Karpas-422 (cell line): Measurements from ENCODE around the gene PMM2. TPM values are rescaled to one million over a fixed set of nuclear protein-coding genes. Genes with fewer than 3 reads are reported as not detected.

Experiments
- DNase-seq: peaks from one replicate; pipeline ENCODE4 v3.0.0-alpha.2; 2015
- H2AFZ ChIP-seq: fragments of 200-600 bp; sonication (generic); 2 replicates; pipeline ENCODE4 v1.6.1; 2014; ENCODE audit warnings: antibody characterized with exemption, low read length, mixed read lengths
- H3K27ac ChIP-seq: fragments of 200-600 bp; sonication (generic); 2 replicates; pipeline ENCODE4 v1.5.1; 2014; ENCODE audit warnings: mild to moderate bottlenecking, low read length, moderate library complexity
- H3K27me3 ChIP-seq: fragments of 200-600 bp; sonication (generic); 2 replicates; pipeline ENCODE4 v1.6.1; 2014; ENCODE audit warnings: low read length, mixed read lengths
- H3K36me3 ChIP-seq: fragments of 200-600 bp; sonication (generic); 2 replicates; pipeline ENCODE4 v1.6.1; 2014; ENCODE audit warnings: low read length, mixed read lengths; ENCODE audit not compliant: insufficient read depth
- H3K4me1 ChIP-seq: fragments of 200-600 bp; sonication (generic); 2 replicates; pipeline ENCODE4 v1.6.1; 2014; ENCODE audit warnings: mild to moderate bottlenecking, low read length, mixed read lengths
- H3K4me2 ChIP-seq: fragments of 200-600 bp; sonication (generic); 2 replicates; pipeline ENCODE4 v1.6.1; 2014; ENCODE audit warnings: low read length, low read depth, mild to moderate bottlenecking; ENCODE audit not compliant: poor library complexity, severe bottlenecking
- H3K4me3 ChIP-seq: fragments of 200-600 bp; sonication (generic); 2 replicates; pipeline ENCODE4 v1.5.1; 2014; ENCODE audit warnings: mild to moderate bottlenecking, antibody characterized with exemption, low read length, mixed read lengths
- H3K79me2 ChIP-seq: fragments of 200-600 bp; sonication (generic); 2 replicates; pipeline ENCODE4 v1.6.1; 2014; ENCODE audit warnings: mild to moderate bottlenecking, low read length, mixed read lengths
- H3K9ac ChIP-seq: fragments of 200-600 bp; sonication (generic); 2 replicates; pipeline ENCODE4 v1.6.0; 2014; ENCODE audit warnings: low read length
- H3K9me2 ChIP-seq: fragments of 200-600 bp; sonication (generic), shearing (Covaris generic); replicated peaks from 2 replicates; pipeline ENCODE4 v1.6.0; 2014; ENCODE audit warnings: mild to moderate bottlenecking, low read length, moderate library complexity; ENCODE audit not compliant: insufficient read depth
- H3K9me3 ChIP-seq: fragments of 300-700, 200-600 bp; sonication (generic); 2 replicates; pipeline ENCODE4 v1.6.1; 2014; ENCODE audit warnings: low read length, mixed read lengths
- H4K20me1 ChIP-seq: fragments of 200-600 bp; sonication (generic); 2 replicates; pipeline ENCODE4 v1.6.1; 2014; ENCODE audit warnings: mild to moderate bottlenecking, antibody characterized with exemption, low read length, low read depth; ENCODE audit not compliant: insufficient read depth
- total RNA-seq: library from RNA; depleted of rRNA; stranded (reverse); fragments of >200 nt; shearing (Covaris generic); gene quantifications from 2 replicates; pipeline ENCODE4 v1.2.3, GENCODE V29; 2014; ENCODE audit warnings: low replicate concordance

PMM2 gene
- total RNA-seq, 1 experiment from 2014 or later = 27.1 TPM

GRCh38 chr16:8847145-8847544 lies 49.5 kb downstream of the PMM2 start:
- no peak overlapping the region for H3K4me3 ChIP-seq
- H3K79me2 ChIP-seq = peaks cover 14% of the 10 kb centered on the region
- DNase-seq = no peak
- no peaks in the 10 kb centered on the region for H3K4me1 ChIP-seq
- no peaks in the 10 kb centered on the region for H3K27me3 ChIP-seq
- peaks cover 13% of the 10 kb centered on the region for H3K36me3 ChIP-seq
- no peak overlapping the region for H3K27ac ChIP-seq
- no peaks in the 10 kb centered on the region for H3K9me3 ChIP-seq
- H3K4me2 ChIP-seq = no peak overlapping the region
- peaks cover 12% of the 10 kb centered on the region; the same call in 1 of the 2 replicates for H4K20me1 ChIP-seq
- no peak overlapping the region for H2AFZ ChIP-seq
- H3K9ac ChIP-seq = no peak overlapping the region
- no peaks in the 10 kb centered on the region for H3K9me2 ChIP-seq

GRCh38 chr16:8847623-8848022 lies 50.0 kb downstream of the PMM2 start:
- Histone ChIP-seq H4K20me1 (peaks cover 12% of the 10 kb centered on the region; the same call in 1 of the 2 replicates), H3K4me2 (no peak overlapping the region), H3K4me1 (no peaks in the 10 kb centered on the region), H3K27ac (no peak overlapping the region), H3K9me2 (no peaks in the 10 kb centered on the region), H3K79me2 (peaks cover 14% of the 10 kb centered on the region), H2AFZ (no peak overlapping the region), H3K9me3 (no peaks in the 10 kb centered on the region), H3K27me3 (no peaks in the 10 kb centered on the region), H3K36me3 (peaks cover 13% of the 10 kb centered on the region), H3K9ac (no peak overlapping the region), H3K4me3 (no peak overlapping the region)
- DNase-seq = no peak

GRCh38 chr16:8848231-8848938 lies 50.7 kb downstream of the PMM2 start:
- no peak overlapping the region for H3K9ac ChIP-seq
- H3K4me2 ChIP-seq = no peak overlapping the region
- no peak overlapping the region for H3K27ac ChIP-seq
- H3K4me1 ChIP-seq = no peaks in the 10 kb centered on the region
- no peak for DNase-seq
- H3K27me3 ChIP-seq = no peaks in the 10 kb centered on the region
- peaks cover 14% of the 10 kb centered on the region for H3K79me2 ChIP-seq
- H4K20me1 ChIP-seq = peaks cover 12% of the 10 kb centered on the region; the same call in 1 of the 2 replicates
- peaks cover 13% of the 10 kb centered on the region for H3K36me3 ChIP-seq
- no peaks in the 10 kb centered on the region for H3K9me3 ChIP-seq
- H3K4me3 ChIP-seq = no peak overlapping the region
- no peak overlapping the region for H2AFZ ChIP-seq
- no peaks in the 10 kb centered on the region for H3K9me2 ChIP-seq

GRCh38 chr16:8848939-8849391 lies 51.3 kb downstream of the PMM2 start:
- H3K36me3 ChIP-seq = peaks cover 13% of the 10 kb centered on the region
- no peaks in the 10 kb centered on the region for H3K9me3 ChIP-seq
- no peak overlapping the region for H3K9ac ChIP-seq
- H2AFZ ChIP-seq = no peak overlapping the region
- no peaks in the 10 kb centered on the region for H3K4me1 ChIP-seq
- no peak overlapping the region for H3K4me3 ChIP-seq
- H3K27ac ChIP-seq = no peak overlapping the region
- H3K4me2 ChIP-seq = no peak overlapping the region
- H3K9me2 ChIP-seq = no peaks in the 10 kb centered on the region
- no peak for DNase-seq
- peaks cover 12% of the 10 kb centered on the region; the same call in 1 of the 2 replicates for H4K20me1 ChIP-seq
- peaks cover 14% of the 10 kb centered on the region for H3K79me2 ChIP-seq
- H3K27me3 ChIP-seq = no peaks in the 10 kb centered on the region

- H4K20me1 ChIP-seq = peaks cover 12% of the 10 kb centered on the region; the same call in 1 of the 2 replicates
- H3K27ac ChIP-seq = no peak overlapping the region
- no peaks in the 10 kb centered on the region for H3K4me1 ChIP-seq
- no peak for DNase-seq
- no peak overlapping the region for H2AFZ ChIP-seq
- H3K9me3 ChIP-seq = no peaks in the 10 kb centered on the region
- H3K36me3 ChIP-seq = peaks cover 13% of the 10 kb centered on the region
- H3K4me3 ChIP-seq = no peak overlapping the region
- no peaks in the 10 kb centered on the region for H3K27me3 ChIP-seq
- no peak overlapping the region for H3K9ac ChIP-seq
- H3K4me2 ChIP-seq = no peak overlapping the region
- no peaks in the 10 kb centered on the region for H3K9me2 ChIP-seq
- H3K79me2 ChIP-seq = peaks cover 14% of the 10 kb centered on the region
Measured at GRCh38 chr16:8849411-8850011, 51.9 kb downstream of the PMM2 start.

- H3K4me2 ChIP-seq = no peak overlapping the region
- no peak overlapping the region for H3K9ac ChIP-seq
- peaks cover 12% of the 10 kb centered on the region; the same call in 1 of the 2 replicates for H4K20me1 ChIP-seq
Measured at GRCh38 chr16:8850279-8850885, 52.7 kb downstream of the PMM2 start.

GRCh38 chr16:8851761-8852403 lies 54.2 kb downstream of the PMM2 start:
- H3K27me3 ChIP-seq = no peaks in the 10 kb centered on the region
- H3K4me2 ChIP-seq = no peak overlapping the region
- H3K9me2 ChIP-seq = no peaks in the 10 kb centered on the region
- no peaks in the 10 kb centered on the region for H3K79me2 ChIP-seq
- no peak overlapping the region for H2AFZ ChIP-seq
- no peaks in the 10 kb centered on the region for H3K4me1 ChIP-seq
- H3K9me3 ChIP-seq = no peaks in the 10 kb centered on the region
- H4K20me1 ChIP-seq = 0 out of 2 replicates have a peak, but pooled peaks cover 8% of the 10 kb centered on the region
- H3K4me3 ChIP-seq = no peak overlapping the region
- H3K9ac ChIP-seq = no peak overlapping the region
- peaks cover 13% of the 10 kb centered on the region for H3K36me3 ChIP-seq
- H3K27ac ChIP-seq = no peak overlapping the region
- no peak for DNase-seq

More at GRCh38 chr16:8850279-8850885, 52.7 kb downstream of the PMM2 start:
- Histone ChIP-seq H2AFZ (no peak overlapping the region), H3K9me3 (no peaks in the 10 kb centered on the region), H3K36me3 (peaks cover 13% of the 10 kb centered on the region), H3K27ac (no peak overlapping the region), H3K4me1 (no peaks in the 10 kb centered on the region), H3K4me3 (no peak overlapping the region), H3K79me2 (peaks cover 11% of the 10 kb centered on the region), H3K9me2 (no peaks in the 10 kb centered on the region), H3K27me3 (no peaks in the 10 kb centered on the region)
- DNase-seq = peak; percentile 40

GRCh38 chr16:8852534-8852933 lies 54.9 kb downstream of the PMM2 start:
- Histone ChIP-seq H3K27ac (no peak overlapping the region), H3K4me2 (no peak overlapping the region), H3K27me3 (no peaks in the 10 kb centered on the region), H3K4me3 (no peak overlapping the region), H3K9me3 (no peaks in the 10 kb centered on the region), H3K79me2 (no peaks in the 10 kb centered on the region), H3K4me1 (no peaks in the 10 kb centered on the region), H3K9me2 (no peaks in the 10 kb centered on the region), H3K9ac (no peak overlapping the region), H2AFZ (no peak overlapping the region), H4K20me1 (0 out of 2 replicates have a peak, but pooled peaks cover 7% of the 10 kb centered on the region), H3K36me3 (peaks cover 10% of the 10 kb centered on the region)
- DNase-seq = no peak
